HG03460 (cell line): ENCODE measurements around the gene ATP1A3.

ENCODE experiments used
- ATAC-seq: cut with Tn5 transposase; IDR thresholded peaks from one replicate; pipeline ENCODE4 v1.9.1; 2021; ENCODE audit not compliant: unreplicated experiment

Gene ATP1A3

DNA sequence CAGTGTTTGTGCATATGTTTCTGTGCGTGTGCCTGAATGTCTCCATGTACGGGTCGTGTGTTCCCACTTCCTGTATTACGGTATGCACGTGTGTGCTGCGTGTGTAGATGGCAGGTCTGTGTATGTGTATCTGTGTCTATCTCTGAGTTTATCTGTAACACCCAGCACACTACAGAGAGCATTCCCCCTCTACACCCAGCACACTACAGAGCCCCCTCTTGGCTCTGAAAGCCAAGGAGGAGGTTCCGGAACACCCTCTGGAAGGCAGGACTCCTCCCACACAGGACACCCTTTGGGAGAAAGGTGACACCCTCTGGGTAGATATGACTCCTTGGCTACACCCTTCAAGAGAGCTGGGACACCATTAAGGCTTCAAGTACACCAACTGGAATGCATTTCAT lies 63.7 kb downstream of the ATP1A3 start:
- no peak for ATAC-seq

- no peak for ATAC-seq
These were observed 64.4 kb downstream of the ATP1A3 start for GRCh38 chr19:41929536-41930071.

DNA sequence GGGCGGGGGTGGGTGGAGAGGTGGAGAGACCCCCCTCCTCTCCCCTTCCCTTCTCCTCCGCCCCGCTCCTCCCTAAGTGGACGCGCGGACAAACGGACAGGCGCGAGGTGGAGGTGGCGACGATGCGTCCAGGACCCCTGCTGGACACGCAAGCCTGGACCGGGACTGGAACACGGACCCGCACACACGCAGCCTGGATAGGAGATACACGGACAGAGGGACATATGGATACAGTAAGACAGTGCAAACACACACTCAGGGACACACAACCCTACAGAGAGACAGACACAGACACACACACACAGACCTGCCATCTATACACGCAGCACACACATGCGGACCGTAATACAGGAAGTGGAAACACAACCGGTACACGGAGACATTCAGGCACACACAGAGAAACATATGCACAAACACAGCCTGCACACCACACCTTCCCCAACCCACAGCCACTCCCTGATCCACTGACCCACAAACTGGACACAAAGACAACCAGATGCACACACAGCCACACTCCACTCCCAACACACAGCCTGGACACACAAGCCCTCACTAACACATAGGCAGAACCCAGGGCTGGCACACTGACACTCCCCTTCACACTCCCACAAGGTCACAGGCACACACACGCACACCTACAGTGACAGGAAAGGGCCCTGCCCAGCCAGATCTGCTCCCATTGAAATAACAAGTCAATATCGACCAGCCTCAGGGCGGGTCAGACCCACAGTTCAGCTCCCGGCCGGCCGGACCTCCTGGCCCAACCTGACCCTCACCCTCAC lies 65.1 kb downstream of the ATP1A3 start:
- ATAC-seq, result no peak

- ATAC-seq, result no peak
These were observed 65.8 kb downstream of the ATP1A3 start, which contains the start of gene ERFL for GRCh38 chr19:41928221-41928683. Gene ERFL, minus strand, starts transcription at chr19:41928449. Its CDS starts 15,530 bp downstream, at chr19:41912919.

- no peak for ATAC-seq
These were observed 66.4 kb downstream of the ATP1A3 start for GRCh38 chr19:41927497-41928192.

DNA sequence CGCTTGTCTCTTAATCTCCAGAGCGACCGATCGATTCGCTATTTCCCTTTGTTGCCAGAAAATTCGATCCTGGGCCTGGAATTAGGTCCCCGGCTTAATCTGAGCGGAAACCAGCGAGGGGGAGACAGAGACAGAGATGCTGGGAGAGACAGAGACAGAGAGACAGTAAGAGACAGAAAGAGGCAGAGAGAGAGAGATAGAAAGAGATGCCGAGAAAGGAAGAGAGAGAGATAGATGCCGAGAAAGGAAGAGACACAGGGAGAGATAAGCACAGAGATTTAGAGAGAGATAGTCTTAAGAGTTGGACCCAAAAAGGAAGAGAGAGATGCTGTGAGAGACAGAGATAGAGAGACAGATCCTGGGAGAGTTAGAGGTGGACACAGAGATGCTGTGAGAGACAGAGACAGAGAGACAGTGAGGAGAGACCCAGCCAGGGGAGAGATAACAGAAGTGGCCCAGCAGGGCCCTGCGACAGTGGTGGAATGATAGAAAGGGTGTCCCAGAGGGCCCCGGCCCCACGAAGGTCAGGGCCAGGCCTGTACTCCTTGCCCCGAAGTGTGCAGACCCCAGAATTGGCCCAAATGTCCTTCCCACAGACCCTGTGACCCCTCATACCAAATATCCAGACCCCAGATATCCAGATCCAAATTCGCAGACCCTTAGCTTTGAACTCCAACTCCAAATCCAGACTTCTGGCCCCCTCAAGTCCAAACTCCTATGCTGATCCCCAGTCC lies 67.1 kb downstream of the ATP1A3 start:
- ATAC-seq, result no peak

GRCh38 chr19:41926028-41926762 lies 67.8 kb downstream of the ATP1A3 start:
- ATAC-seq, result no peak

DNA sequence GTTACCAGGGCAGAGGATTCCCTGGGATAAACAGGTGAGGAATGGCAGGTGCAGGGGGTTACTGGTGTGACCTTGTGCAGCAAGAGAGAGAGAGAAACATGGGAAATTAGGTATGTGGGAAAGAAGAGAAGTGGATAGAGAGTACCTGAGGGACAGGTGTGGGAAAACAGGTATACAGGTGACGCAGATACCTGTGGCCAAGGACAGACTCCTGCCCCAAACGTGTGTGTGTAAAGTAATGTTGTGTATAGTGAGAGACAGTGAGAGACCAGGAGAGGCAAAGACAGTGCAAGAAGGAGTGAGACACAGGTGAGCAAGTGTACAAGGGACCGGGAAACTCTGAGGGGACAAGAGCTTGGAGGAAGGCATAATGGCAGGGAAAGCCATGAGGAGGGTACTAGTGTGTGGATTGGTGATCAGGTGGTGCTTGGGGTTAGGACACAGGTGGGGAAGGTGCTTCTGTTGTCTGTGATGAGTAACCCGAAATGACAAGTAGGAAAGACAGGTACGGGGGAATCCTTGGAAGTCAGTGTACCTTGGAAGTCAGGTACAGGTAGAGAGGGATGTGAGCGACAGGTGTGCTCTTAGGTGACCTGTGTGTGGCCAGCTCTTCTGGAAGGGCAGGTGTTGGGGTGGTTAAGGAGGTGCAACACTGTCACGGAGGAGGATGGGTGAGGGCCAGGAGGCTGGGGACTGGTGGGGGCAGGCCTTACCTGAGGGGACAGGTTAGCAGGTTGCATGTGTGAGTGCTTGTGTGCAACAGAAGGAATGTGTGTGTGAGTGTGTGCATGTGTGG lies 68.6 kb downstream of the ATP1A3 start:
- ATAC-seq, result no peak

DNA sequence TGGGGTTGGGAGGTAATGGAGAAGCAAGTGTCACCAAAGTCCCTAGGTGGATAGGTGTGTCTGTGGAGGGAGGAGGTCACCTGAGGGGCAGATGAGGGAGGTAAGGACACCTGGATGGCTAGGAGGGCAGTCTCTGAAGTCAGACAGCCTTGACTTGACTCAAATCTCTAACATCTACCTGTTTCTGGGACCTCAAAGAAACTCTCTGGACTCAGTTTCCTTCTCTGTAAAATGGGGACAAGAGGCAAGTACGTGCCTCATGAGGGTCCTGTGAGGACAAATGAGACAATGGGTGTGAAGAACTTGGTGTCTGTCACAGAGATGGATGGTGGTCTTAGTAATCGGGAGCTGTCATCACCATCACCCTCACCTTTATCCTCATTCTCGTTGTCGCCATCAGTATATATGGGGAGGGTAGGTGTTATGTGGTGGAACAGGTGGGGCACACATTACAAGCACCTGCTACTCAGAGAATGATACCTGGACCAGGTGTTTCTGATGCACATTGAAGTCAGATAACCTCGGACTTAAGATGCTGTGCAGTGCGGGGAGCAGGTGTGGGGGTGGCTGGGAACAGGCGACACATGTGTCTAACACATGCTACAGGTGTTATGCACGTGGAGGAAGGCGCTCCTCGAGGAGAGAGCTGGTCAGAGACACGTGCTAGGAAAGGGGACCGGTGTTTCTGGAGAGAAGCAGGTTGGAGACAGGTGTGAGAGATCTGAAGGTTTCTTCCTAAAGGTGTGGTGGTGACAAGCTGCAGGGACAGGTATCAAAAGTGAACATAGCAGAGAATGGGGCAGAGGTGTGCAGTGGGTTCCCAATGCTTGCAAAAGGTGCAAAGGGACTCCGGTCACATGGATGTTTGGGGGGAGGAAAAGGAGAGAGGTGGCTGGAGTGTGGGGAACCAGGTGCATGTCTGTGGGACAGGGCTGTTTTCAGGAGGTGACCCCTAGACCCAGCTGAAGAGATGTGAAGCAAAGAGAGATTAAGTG lies 69.6 kb downstream of the ATP1A3 start:
- no peak for ATAC-seq

DNA sequence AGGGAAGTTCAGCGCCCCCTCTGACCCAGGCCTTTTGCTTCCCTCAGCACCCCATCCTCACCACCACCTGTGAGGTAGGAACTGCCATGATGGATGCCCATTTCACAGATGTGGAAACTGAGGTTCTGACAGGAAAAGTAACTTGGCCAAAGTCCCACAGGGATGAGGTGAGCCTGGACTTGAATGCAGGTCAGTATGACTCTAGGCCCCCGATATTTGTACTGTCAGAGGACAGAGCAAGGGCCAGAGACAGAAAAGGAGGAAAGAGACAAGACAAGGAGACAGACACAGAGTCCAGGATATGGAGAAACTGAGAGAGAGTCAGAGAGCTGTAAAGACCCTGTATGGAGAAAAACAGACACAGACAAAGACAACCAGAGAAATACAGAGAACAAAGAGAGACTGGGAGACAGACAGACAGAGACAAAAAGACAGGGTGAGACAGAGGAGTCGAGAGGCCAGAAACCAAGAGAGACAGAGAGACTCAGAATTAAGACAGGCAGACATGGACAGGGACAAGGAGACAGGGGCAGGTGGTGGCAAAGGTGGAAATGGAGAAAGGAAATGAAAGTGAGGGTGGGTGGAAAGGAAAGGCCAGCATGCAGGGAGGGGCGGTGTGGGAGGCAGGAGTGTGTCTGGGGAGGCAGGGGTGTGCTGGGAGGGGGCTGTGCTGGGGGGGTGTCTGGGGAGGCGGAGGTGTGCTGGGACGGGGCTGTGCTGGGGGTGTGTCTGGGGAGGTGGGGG lies 70.8 kb downstream of the ATP1A3 start:
- ATAC-seq, result no peak

DNA sequence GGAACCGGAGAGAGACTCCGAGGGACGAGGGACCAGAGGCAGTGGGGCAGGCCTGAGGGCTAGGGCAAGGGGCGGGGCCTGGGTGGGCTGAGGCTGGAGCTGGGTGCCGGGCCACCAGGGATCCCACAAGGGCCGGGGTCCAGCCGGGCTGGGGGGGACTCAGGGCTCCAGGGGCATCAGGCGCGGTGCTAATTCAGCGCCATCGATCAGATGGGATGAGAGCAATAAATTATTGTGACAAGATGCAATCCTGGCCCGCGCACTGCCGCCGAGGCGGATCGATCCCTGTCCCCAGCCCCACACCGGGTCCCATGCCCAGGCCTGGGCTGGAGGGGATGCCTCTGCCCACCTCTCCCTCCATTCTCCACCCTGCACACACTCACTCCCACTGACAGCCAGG lies 71.4 kb downstream of the ATP1A3 start:
- ATAC-seq, result no peak

DNA sequence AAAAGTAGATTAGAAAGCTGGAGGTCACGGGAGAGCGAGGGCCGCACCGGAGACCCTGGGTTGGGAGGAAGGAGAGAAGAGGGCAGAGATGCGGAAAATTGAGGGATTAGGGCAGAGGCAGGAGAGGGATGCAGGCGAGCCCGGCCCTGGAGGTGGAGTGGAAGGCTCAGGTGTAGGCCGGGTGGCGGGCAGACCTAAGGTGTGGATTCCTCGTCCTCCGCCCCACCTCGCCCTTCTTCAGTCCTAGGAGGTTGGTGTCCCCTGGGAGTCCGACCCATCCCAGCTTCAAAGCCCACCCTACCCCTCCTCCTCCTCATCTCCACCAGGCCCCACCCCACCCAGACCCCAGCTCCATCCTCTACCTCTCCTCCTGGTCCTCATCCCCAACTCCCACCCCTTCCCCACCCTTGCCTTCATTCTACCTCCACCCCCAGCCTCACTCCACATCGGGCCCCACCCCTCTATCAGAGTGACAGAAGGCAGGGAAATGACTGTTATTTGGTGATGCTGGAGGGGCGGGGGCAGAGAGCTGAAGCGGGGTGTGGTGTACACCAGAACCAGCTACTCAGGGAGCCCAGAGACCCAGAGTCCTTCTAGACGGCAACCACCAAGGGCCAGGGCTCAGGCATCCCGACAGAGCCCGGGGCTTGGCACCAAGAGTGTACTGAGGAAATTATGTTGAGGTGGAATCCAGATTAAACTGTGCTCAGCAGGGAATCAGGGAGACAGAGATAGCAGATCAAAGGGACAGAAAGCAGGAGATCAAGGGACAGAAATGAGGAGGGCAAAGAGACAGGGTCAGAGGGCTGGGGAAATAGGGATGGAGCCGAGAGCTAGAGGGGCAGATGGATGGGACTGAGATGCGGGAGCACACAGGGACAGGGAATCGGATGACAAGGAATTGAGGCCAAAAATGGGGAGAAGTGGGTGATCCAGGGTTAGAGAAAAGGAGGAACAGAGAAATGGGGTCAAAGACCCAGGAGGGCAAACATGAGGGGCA lies 72.2 kb downstream of the ATP1A3 start:
- no peak for ATAC-seq

GRCh38 chr19:41920882-41921576 lies 73.0 kb downstream of the ATP1A3 start:
- ATAC-seq, result no peak

DNA sequence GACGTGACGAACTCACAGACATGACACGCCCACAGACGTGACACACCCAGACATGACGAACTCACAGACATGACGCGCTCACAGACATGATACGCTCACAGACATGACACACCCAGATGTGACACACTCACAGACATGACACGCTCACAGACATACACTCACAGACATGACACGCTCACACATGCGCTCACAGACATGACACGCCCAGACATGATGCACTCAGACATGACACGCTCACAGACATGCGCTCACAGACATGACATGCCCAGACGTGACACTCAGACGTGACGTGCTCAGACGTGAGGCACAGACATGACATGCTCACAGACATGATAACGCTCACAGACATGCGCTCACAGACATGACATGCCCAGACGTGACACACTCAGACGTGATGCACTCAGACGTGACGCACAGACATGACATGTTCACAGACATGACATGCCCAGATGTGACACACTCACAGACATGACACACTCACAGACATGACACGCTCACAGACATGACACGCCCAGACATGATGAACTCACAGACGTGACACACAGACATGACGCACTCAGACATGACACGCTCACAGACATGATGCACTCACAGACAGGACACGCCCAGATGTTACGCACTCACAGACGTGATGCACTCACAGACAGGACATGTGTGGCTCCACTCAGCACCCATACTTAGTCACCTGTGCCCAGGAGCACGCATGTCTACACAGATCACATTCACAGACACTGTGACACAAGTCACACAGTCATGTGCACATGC lies 73.9 kb downstream of the ATP1A3 start:
- ATAC-seq, result no peak

- ATAC-seq, result no peak
These were observed 75.3 kb downstream of the ATP1A3 start for GRCh38 chr19:41918653-41919244.
